BJ (cell line): ENCODE results near the gene DAPK2. TPM values are rescaled to one million over a fixed set of nuclear protein-coding genes. Genes with fewer than 3 reads are reported as not detected.

Experiments
- CTCF ChIA-PET: fragments of 350-600 bp; formaldehyde crosslinking; extraction: SDS; loops from one replicate; lab custom pipeline; 2021; ENCODE audit warnings: antibody characterized with exemption, inconsistent platforms; lab: Yijun Ruan, JAX
- POLR2A ChIA-PET: fragments of 300-600 bp; sonication (Branson Sonifier 250); formaldehyde crosslinking; extraction: SDS; loops from one replicate; lab custom pipeline; 2021; ENCODE audit warnings: antibody characterized with exemption; lab: Charles Lee
- DNase-seq: peaks from one replicate; pipeline ENCODE4 v3.0.0-alpha.2; 2011; ENCODE audit warnings: low read depth
- H3K27me3 ChIP-seq: 2 replicates; pipeline ENCODE4 v1.6.0; 2011; ENCODE audit warnings: low read length; ENCODE audit not compliant: control insufficient read depth, insufficient read depth
- H3K36me3 ChIP-seq: 2 replicates; pipeline ENCODE4 v1.5.1; 2011; ENCODE audit warnings: low read length; ENCODE audit not compliant: control insufficient read depth, insufficient read depth
- H3K4me3 ChIP-seq: 2 replicates; pipeline ENCODE4 v1.5.1; 2011; ENCODE audit warnings: low read depth, mild to moderate bottlenecking, control low read depth, low read length
- CTCF ChIP-seq: IDR thresholded peaks from 2 replicates; pipeline ENCODE4 v1.5.1; 2011; ENCODE audit warnings: low read depth, mild to moderate bottlenecking, control low read depth, inconsistent platforms, low read length, moderate library complexity; ENCODE audit not compliant: insufficient read depth
- polyA plus RNA-seq: library from polyadenylated mRNA; depleted of rRNA; stranded (reverse); fragments of >200 nt; gene quantifications from 2 replicates; pipeline ENCODE4 v1.2.3, GENCODE V29; 2011

Gene DAPK2
- polyA plus RNA-seq, 1 experiment = 12.4 TPM

GRCh38 chr15:64032329-64032728, 14.0 kb downstream of the DAPK2 start:
- Histone ChIP-seq H3K27me3 (no peaks in the 10 kb centered on the region), H3K36me3 (peaks cover 7% of the 10 kb centered on the region), H3K4me3 (no peak overlapping the region)
- TF ChIP-seq CTCF = no peak
- ChIA-PET CTCF (no interaction called here), POLR2A (no interaction called here)
- DNase-seq = no peak

- ChIA-PET POLR2A (no interaction called here), CTCF (interaction anchor here (1.0 to 2.0 kb wide), 2 partner anchors 10 to 15 kb away, joined by 3 to 8 read pairs; no protein-coding TSS in a partner anchor)
- DNase-seq = no peak
- peaks cover 6% of the 10 kb centered on the region for H3K36me3 ChIP-seq
- no peak overlapping the region for H3K4me3 ChIP-seq
- no peaks in the 10 kb centered on the region for H3K27me3 ChIP-seq
- TF ChIP-seq CTCF = no peak
Measured at GRCh38 chr15:64030123-64030522, 16.2 kb downstream of the DAPK2 start.

- CTCF ChIA-PET = interaction anchor here (1.0 to 2.0 kb wide), 3 partner anchors 11 to 17 kb away, joined by 3 to 8 read pairs (median 6); partner anchors contain the start of gene DAPK2
- no peaks in the 10 kb centered on the region for H3K27me3 ChIP-seq
- no peak overlapping the region for H3K4me3 ChIP-seq
- TF ChIP-seq CTCF = no peak
- DNase-seq = no peak
- POLR2A ChIA-PET = no interaction called here
- peaks cover 6% of the 10 kb centered on the region for H3K36me3 ChIP-seq
Measured at GRCh38 chr15:64029633-64030032, 16.7 kb downstream of the DAPK2 start.

- Histone ChIP-seq H3K27me3 (no peaks in the 10 kb centered on the region), H3K4me3 (no peak overlapping the region), H3K36me3 (peaks cover 4% of the 10 kb centered on the region)
- ChIA-PET POLR2A (no interaction called here), CTCF (interaction anchor here (0.6 to 2.0 kb wide), 3 partner anchors 11 to 61 kb away, joined by 3 to 8 read pairs (median 6); partner anchors contain the start of gene DAPK2)
- TF ChIP-seq CTCF = no peak
- no peak for DNase-seq
Measured at GRCh38 chr15:64029110-64029509, 17.2 kb downstream of the DAPK2 start.

- no peak for TF ChIP-seq CTCF
- no peak overlapping the region for H3K4me3 ChIP-seq
- ChIA-PET POLR2A (no interaction called here), CTCF (interaction anchor here (0.8 to 2.6 kb wide), 3 partner anchors 13 to 81 kb away, joined by 3 to 10 read pairs (median 3); partner anchors contain the start of gene DAPK2)
- H3K27me3 ChIP-seq = no peaks in the 10 kb centered on the region
- no peak for DNase-seq
- H3K36me3 ChIP-seq = peaks cover 4% of the 10 kb centered on the region
Measured at GRCh38 chr15:64026591-64026990, 19.7 kb downstream of the DAPK2 start.
